Ishikawa (cell line): Measurements from ENCODE around the gene ESPNL.

Source experiments
- CEBPB ChIP-seq: IDR thresholded peaks from 2 replicates; pipeline ENCODE4 v1.6.1; 2012
- CREB1 ChIP-seq: IDR thresholded peaks from 2 replicates; pipeline ENCODE4 v1.6.1; 2012; ENCODE audit warnings: low read depth
- EGR1 ChIP-seq: IDR thresholded peaks from 2 replicates; pipeline ENCODE4 v1.6.1; 2012
- EP300 ChIP-seq: IDR thresholded peaks from 2 replicates; pipeline ENCODE4 v1.6.1; 2012; ENCODE audit warnings: borderline replicate concordance
- FOXM1 ChIP-seq: IDR thresholded peaks from 2 replicates; pipeline ENCODE4 v1.6.1; 2012; ENCODE audit warnings: low read depth, borderline replicate concordance
- NFIC ChIP-seq: IDR thresholded peaks from 2 replicates; pipeline ENCODE4 v1.6.1; 2012
- RAD21 ChIP-seq: IDR thresholded peaks from 2 replicates; pipeline ENCODE4 v1.6.1; 2012; ENCODE audit warnings: low read depth
- TAF1 ChIP-seq: IDR thresholded peaks from 2 replicates; pipeline ENCODE4 v1.6.1; 2012; ENCODE audit warnings: low read depth, mild to moderate bottlenecking
- TCF12 ChIP-seq: IDR thresholded peaks from 2 replicates; pipeline ENCODE4 v1.6.1; 2012; ENCODE audit warnings: low read depth
- TEAD4 ChIP-seq: IDR thresholded peaks from 2 replicates; pipeline ENCODE4 v1.6.1; 2012
- YY1 ChIP-seq: IDR thresholded peaks from 2 replicates; pipeline ENCODE4 v1.6.1; 2012; ENCODE audit warnings: low read depth
- ZBTB7A ChIP-seq: IDR thresholded peaks from 2 replicates; pipeline ENCODE4 v1.6.1; 2012; ENCODE audit warnings: low read depth
- TF ChIP-seq, protein P1 (sequence below): IDR thresholded peaks from 2 replicates; pipeline ENCODE4 v1.6.1; 2012
- TF ChIP-seq, protein P2 (sequence below): IDR thresholded peaks from 2 replicates; pipeline ENCODE4 v1.6.1; 2012
- TF ChIP-seq, protein P3 (sequence below): IDR thresholded peaks from 2 replicates; pipeline ENCODE4 v1.6.1; 2012; ENCODE audit warnings: low read depth, mild to moderate bottlenecking

The ESPNL gene

DNA sequence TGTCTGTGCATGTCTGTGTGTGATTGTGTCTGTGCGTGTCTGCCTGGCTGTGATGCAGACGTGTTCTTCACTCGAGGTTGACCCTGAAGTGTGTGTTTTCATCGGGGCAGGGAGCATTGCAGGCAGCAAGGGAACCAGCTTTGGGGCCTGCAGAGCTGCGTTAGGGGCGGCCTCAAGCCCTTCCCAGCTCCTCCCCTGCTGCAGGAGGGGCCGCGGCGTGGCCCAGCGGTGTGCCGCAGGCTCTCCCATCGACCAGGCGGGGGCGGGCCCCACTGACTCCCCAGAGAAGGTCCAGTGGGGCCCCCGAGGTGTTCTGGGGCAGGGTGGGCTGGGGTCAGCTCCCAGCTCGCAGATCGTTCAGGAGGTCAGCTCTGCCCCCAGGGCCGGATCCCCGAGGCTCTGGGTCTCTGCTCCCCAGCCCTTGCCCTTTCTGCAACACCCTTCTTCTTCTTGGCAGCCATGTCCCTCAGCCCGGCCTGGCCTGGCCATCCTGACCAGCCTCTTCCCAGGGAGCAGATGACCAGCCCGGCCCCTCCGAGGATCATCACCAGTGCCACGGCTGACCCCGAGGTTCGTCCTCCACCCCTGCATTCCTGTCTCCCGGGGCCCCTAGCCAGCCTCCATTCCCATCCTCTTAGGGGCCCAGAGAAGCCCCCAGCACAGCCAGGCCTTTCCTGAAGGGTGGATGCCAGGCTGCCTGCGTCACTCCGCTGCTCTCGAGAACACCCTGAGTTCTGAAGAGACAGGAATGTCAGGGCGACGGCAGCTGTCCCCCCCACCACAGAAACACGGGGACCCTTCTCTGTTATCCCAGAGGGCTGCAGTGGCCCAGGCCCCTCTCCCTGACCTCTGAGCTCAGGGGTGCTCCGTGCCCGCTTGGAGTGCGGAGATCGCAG lies 27.3 kb downstream of the ESPNL start:
- TF ChIP-seq, protein P1, sequence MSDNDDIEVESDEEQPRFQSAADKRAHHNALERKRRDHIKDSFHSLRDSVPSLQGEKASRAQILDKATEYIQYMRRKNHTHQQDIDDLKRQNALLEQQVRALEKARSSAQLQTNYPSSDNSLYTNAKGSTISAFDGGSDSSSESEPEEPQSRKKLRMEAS = no peak
- TF ChIP-seq YY1 = no peak
- no peak for TF ChIP-seq NFIC
- no peak for TF ChIP-seq RAD21
- TF ChIP-seq, protein P2, sequence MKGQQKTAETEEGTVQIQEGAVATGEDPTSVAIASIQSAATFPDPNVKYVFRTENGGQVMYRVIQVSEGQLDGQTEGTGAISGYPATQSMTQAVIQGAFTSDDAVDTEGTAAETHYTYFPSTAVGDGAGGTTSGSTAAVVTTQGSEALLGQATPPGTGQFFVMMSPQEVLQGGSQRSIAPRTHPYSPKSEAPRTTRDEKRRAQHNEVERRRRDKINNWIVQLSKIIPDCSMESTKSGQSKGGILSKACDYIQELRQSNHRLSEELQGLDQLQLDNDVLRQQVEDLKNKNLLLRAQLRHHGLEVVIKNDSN = no peak
- no peak for TF ChIP-seq EGR1
- TF ChIP-seq, protein P3, sequence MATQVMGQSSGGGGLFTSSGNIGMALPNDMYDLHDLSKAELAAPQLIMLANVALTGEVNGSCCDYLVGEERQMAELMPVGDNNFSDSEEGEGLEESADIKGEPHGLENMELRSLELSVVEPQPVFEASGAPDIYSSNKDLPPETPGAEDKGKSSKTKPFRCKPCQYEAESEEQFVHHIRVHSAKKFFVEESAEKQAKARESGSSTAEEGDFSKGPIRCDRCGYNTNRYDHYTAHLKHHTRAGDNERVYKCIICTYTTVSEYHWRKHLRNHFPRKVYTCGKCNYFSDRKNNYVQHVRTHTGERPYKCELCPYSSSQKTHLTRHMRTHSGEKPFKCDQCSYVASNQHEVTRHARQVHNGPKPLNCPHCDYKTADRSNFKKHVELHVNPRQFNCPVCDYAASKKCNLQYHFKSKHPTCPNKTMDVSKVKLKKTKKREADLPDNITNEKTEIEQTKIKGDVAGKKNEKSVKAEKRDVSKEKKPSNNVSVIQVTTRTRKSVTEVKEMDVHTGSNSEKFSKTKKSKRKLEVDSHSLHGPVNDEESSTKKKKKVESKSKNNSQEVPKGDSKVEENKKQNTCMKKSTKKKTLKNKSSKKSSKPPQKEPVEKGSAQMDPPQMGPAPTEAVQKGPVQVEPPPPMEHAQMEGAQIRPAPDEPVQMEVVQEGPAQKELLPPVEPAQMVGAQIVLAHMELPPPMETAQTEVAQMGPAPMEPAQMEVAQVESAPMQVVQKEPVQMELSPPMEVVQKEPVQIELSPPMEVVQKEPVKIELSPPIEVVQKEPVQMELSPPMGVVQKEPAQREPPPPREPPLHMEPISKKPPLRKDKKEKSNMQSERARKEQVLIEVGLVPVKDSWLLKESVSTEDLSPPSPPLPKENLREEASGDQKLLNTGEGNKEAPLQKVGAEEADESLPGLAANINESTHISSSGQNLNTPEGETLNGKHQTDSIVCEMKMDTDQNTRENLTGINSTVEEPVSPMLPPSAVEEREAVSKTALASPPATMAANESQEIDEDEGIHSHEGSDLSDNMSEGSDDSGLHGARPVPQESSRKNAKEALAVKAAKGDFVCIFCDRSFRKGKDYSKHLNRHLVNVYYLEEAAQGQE = no peak
- TF ChIP-seq CEBPB = no peak
- no peak for TF ChIP-seq TAF1

DNA sequence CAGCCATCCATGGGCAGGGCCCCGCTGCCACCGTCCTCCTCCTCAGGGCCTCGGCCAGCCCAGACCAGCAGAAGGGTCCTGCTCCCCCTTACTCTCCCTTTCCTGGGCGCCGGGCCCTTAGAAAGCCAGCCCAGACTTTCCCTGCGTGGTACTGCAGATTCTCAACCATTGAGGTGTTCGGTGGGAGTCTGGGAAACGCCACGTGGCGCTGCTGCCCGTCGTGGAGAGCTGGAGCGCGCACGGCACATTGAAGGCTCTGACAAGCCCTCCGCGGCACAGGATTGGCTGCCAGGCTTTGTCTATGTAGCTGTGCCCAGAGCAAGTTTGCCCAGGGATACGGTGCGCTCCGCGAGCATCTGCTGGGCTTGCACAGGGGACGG lies 27.9 kb downstream of the ESPNL start:
- TF ChIP-seq, protein P2 = no peak
- TF ChIP-seq TAF1 (no peak), TEAD4 (no peak), ZBTB7A (no peak)

DNA sequence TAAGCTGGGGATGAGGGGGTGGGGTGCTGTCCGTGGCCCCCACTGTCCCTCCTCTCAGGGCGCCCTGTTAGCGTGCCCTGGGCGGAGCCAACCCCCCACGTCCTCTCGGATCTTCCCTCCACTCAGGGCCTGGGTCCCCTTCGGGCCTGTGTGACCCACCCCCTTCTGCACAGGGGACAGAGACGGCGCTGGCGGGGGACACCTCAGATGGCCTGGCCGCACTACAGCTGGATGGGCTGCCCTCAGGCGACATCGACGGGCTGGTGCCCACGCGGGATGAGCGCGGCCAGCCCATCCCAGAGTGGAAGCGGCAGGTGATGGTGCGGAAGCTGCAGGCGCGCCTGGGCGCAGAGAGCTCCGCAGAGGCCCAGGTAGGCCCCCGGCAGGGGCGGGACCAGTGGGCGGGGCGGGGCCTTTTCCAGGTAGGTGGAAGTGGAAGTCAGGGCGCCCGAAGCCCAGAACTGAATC lies 28.4 kb downstream of the ESPNL start:
- TF ChIP-seq, protein P2 = no peak
- TF ChIP-seq YY1 (no peak), TEAD4 (no peak), FOXM1 (no peak), RAD21 (no peak), ZBTB7A (no peak), EGR1 (no peak)
- TF ChIP-seq, protein P1 = no peak

DNA sequence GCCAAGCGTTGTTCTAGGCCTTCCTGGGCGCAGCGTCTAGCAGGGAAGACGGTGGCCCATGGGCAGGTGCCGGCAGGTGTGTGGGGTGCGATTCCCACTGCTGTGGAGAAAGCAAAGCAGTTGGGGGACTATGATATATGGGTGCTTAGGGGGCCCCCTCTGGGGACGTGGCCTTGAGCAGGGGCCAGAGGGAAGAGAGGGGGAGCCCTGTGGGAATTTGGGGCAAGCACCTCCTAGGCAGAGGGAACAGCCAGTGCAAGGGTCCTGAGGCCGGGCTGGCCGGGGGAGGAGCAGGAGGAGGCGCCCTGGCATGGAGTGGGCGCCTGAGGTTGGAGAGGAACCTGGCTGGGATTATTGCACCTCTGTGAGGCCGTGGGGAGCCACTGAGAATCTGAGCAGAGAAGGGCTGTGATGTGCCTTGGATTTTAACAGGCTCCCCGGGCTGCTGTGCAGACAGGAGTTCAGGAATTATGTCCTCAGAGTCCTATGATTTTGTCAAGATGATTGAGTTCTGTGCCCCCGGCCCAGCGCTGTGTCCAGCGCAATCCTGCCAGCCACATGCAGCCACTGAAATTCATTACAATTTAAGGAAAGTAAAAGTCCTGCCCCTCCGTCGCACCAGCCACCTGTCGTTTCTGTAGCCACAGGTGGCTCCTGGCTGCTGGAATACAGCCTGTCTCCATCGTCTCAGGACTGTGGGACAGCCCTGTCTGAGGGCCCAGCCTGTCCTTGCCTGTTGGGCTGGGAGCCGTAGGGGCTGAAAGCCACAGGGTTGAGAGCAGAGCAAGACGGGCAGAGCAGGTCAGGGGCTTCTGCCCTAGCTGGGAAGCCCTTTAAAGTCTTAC lies 29.2 kb downstream of the ESPNL start:
- TF ChIP-seq CEBPB (no peak), NFIC (no peak), TAF1 (no peak), EP300 (no peak), CREB1 (no peak), TCF12 (no peak), EGR1 (no peak), TEAD4 (no peak), YY1 (no peak), FOXM1 (no peak), ZBTB7A (no peak), RAD21 (no peak)
- TF ChIP-seq, protein P3 = no peak
- TF ChIP-seq, protein P2 = no peak
- TF ChIP-seq, protein P1 = no peak
